NOMO-1 treated with dmso at 0.1 percent for 144 hours (cell line): Measurements from ENCODE around the gene SRSF3.
"Not testable (repeated sequence)": the region's sequence is repeated elsewhere in the genome, so short reads cannot be mapped to it uniquely, and the experiment has no call there.

Source experiments
- DNase-seq: peaks from one replicate; lab custom pipeline; 2025; ENCODE audit not compliant: unreplicated experiment; lab: John Stamatoyannopoulos, UW

Gene SRSF3

GRCh38 chr6:36604090-36605060, 10.2 kb downstream of the SRSF3 start:
- no peak for DNase-seq

GRCh38 chr6:36605143-36605542, 11.0 kb downstream of the SRSF3 start:
- no peak for DNase-seq

GRCh38 chr6:36605560-36606391, 11.6 kb downstream of the SRSF3 start:
- DNase-seq = no peak

GRCh38 chr6:36607305-36607682, 13.1 kb downstream of the SRSF3 start:
- not testable (repeated sequence) for DNase-seq

- no peak for DNase-seq
Observed at GRCh38 chr6:36607683-36608386, 13.7 kb downstream of the SRSF3 start.

GRCh38 chr6:36608788-36609563, 14.8 kb downstream of the SRSF3 start:
- DNase-seq = no peak

GRCh38 chr6:36609582-36609981, 15.4 kb downstream of the SRSF3 start:
- no peak for DNase-seq

- no peak for DNase-seq
Observed at GRCh38 chr6:36610041-36610955, 16.1 kb downstream of the SRSF3 start.

- DNase-seq = no peak
Observed at GRCh38 chr6:36610956-36611336, 16.8 kb downstream of the SRSF3 start.

GRCh38 chr6:36611679-36612078, 17.5 kb downstream of the SRSF3 start:
- DNase-seq = not testable (repeated sequence)

- no peak for DNase-seq
Observed at GRCh38 chr6:36612101-36612625, 18.0 kb downstream of the SRSF3 start.

- no peak for DNase-seq
Observed at GRCh38 chr6:36613200-36613995, 19.2 kb downstream of the SRSF3 start.

GRCh38 chr6:36615018-36615761, 21.0 kb downstream of the SRSF3 start:
- DNase-seq = peak; percentile 59

- no peak for DNase-seq
Observed at GRCh38 chr6:36616893-36617521, 22.8 kb downstream of the SRSF3 start.

- peak; percentile 37 for DNase-seq
Observed at GRCh38 chr6:36618366-36619355, 24.5 kb downstream of the SRSF3 start.

- no peak for DNase-seq
Observed at GRCh38 chr6:36621371-36621855, 27.3 kb downstream of the SRSF3 start.
